BJ (cell line): ENCODE results near the gene ZNF232. TPM values are rescaled to one million over a fixed set of nuclear protein-coding genes. Genes with fewer than 3 reads are reported as not detected.

Experiments used
- CTCF ChIA-PET: fragments of 350-600 bp; formaldehyde crosslinking; extraction: SDS; loops from one replicate; lab custom pipeline; 2021; ENCODE audit warnings: antibody characterized with exemption, inconsistent platforms; lab: Yijun Ruan, JAX
- POLR2A ChIA-PET: fragments of 300-600 bp; sonication (Branson Sonifier 250); formaldehyde crosslinking; extraction: SDS; loops from one replicate; lab custom pipeline; 2021; ENCODE audit warnings: antibody characterized with exemption; lab: Charles Lee
- DNase-seq: peaks from one replicate; pipeline ENCODE4 v3.0.0-alpha.2; 2011; ENCODE audit warnings: low read depth
- H3K27me3 ChIP-seq: 2 replicates; pipeline ENCODE4 v1.6.0; 2011; ENCODE audit warnings: low read length; ENCODE audit not compliant: control insufficient read depth, insufficient read depth
- H3K36me3 ChIP-seq: 2 replicates; pipeline ENCODE4 v1.5.1; 2011; ENCODE audit warnings: low read length; ENCODE audit not compliant: control insufficient read depth, insufficient read depth
- H3K4me3 ChIP-seq: 2 replicates; pipeline ENCODE4 v1.5.1; 2011; ENCODE audit warnings: low read depth, mild to moderate bottlenecking, control low read depth, low read length
- polyA plus RNA-seq: library from polyadenylated mRNA; depleted of rRNA; stranded (reverse); fragments of >200 nt; gene quantifications from 2 replicates; pipeline ENCODE4 v1.2.3, GENCODE V29; 2011; rRNA removed
- small RNA-seq: library from RNA; depleted of rRNA; stranded (forward); fragments of <200 nt; gene quantifications from one replicate; pipeline ENCODE3, GENCODE V24; 2012; ENCODE audit warnings: low replicate concordance, low read depth; ENCODE audit not compliant: insufficient read length
- TF ChIP-seq, protein P1 (sequence below): IDR thresholded peaks from 2 replicates; pipeline ENCODE4 v1.5.1; 2011; ENCODE audit warnings: low read depth, mild to moderate bottlenecking, control low read depth, inconsistent platforms, low read length, moderate library complexity; ENCODE audit not compliant: insufficient read depth

Gene ZNF232
- polyA plus RNA-seq, 1 experiment, result 3.1 TPM

- TF ChIP-seq, protein P1, sequence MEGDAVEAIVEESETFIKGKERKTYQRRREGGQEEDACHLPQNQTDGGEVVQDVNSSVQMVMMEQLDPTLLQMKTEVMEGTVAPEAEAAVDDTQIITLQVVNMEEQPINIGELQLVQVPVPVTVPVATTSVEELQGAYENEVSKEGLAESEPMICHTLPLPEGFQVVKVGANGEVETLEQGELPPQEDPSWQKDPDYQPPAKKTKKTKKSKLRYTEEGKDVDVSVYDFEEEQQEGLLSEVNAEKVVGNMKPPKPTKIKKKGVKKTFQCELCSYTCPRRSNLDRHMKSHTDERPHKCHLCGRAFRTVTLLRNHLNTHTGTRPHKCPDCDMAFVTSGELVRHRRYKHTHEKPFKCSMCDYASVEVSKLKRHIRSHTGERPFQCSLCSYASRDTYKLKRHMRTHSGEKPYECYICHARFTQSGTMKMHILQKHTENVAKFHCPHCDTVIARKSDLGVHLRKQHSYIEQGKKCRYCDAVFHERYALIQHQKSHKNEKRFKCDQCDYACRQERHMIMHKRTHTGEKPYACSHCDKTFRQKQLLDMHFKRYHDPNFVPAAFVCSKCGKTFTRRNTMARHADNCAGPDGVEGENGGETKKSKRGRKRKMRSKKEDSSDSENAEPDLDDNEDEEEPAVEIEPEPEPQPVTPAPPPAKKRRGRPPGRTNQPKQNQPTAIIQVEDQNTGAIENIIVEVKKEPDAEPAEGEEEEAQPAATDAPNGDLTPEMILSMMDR, result no peak
- ChIA-PET POLR2A (no interaction called here), CTCF (no interaction called here)
- Histone ChIP-seq H3K27me3 (peaks cover 3% of the 10 kb centered on the region; the same call in 1 of the 2 replicates), H3K4me3 (no peak overlapping the region), H3K36me3 (no peaks in the 10 kb centered on the region)
- no peak for DNase-seq
These were observed 42.0 kb downstream of the ZNF232 start for GRCh38 chr17:5069724-5070123.

- ChIA-PET POLR2A (no interaction called here), CTCF (interaction anchor here (0.8 kb wide), 1 partner anchor 38 kb away, joined by 3 read pairs; no protein-coding TSS in a partner anchor)
- TF ChIP-seq, protein P1, result no peak
- no peak overlapping the region for H3K4me3 ChIP-seq
- no peak for DNase-seq
- peaks cover 5% of the 10 kb centered on the region; the same call in 1 of the 2 replicates for H3K27me3 ChIP-seq
- no peaks in the 10 kb centered on the region for H3K36me3 ChIP-seq
These were observed 43.4 kb downstream of the ZNF232 start for GRCh38 chr17:5068236-5068635.

DNA sequence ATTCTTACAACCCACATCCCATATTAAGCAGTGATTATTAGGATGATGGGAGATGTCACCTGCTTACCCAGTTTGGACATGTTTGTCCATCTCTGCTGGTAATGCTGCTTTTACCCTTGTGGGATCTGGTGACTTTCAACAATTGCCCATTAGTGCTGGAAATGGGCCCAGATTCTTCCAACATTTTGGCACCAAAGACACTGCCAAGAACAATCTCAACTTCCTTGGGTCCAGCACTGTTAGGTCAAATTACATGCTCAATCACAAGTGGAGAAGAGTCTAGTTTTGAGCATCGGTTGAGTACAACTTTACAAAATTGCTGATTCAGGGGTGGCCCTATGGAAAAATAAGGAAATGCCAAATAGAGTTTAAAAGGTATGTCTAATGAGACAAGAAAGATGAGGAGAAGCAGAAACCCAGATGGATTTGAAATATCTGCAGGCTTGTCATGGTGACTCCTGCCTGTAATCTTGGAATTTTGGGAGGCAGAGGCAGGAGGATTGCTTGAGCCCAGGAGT lies 46.4 kb downstream of the ZNF232 start:
- DNase-seq, result no peak
- Histone ChIP-seq H3K36me3 (no peaks in the 10 kb centered on the region), H3K4me3 (no peak overlapping the region), H3K27me3 (peaks cover 6% of the 10 kb centered on the region; the same call in 1 of the 2 replicates)
- TF ChIP-seq, protein P1, result no peak
- ChIA-PET POLR2A (no interaction called here), CTCF (no interaction called here)

Small RNA genes lying within 50 kb of the gene (small RNA-seq; reads per million reads assigned to genes)
- not detected for gene AC012146.4

Other genes with a start within 250 kb of the ZNF232 start
- 3.3 and 4.5 TPM in 2 replicates for gene C17orf107, start 212.3 kb downstream of the ZNF232 start, polyA plus RNA-seq
- 0.18 and 0.36 TPM in 2 replicates for gene CHRNE, start 208.8 kb downstream of the ZNF232 start, polyA plus RNA-seq
- gene GP1BA, start 179.6 kb downstream of the ZNF232 start, polyA plus RNA-seq, result not detected in 2 replicates
- gene SLC25A11, start 171.8 kb downstream of the ZNF232 start, polyA plus RNA-seq, result 38.5 and 70.7 TPM in 2 replicates
- gene RNF167, start 171.6 kb downstream of the ZNF232 start, polyA plus RNA-seq, result 69.9 and 73.5 TPM in 2 replicates
- 1,656 and 1,791 TPM in 2 replicates for gene PFN1, start 163.3 kb downstream of the ZNF232 start, polyA plus RNA-seq
- gene ENO3, start 160.8 kb downstream of the ZNF232 start, polyA plus RNA-seq, result 3.8 and 5.9 TPM in 2 replicates
- gene SPAG7, start 144.1 kb downstream of the ZNF232 start, polyA plus RNA-seq, result 85.3 and 85.8 TPM in 2 replicates
- 40.6 and 65.6 TPM in 2 replicates for gene CAMTA2, start 124.2 kb downstream of the ZNF232 start, polyA plus RNA-seq
- 0.55 and 1.3 TPM in 2 replicates for gene INCA1, start 114.4 kb downstream of the ZNF232 start, polyA plus RNA-seq
- 72.8 and 81.6 TPM in 2 replicates for gene KIF1C, start 113.9 kb downstream of the ZNF232 start, polyA plus RNA-seq
- 0.13 and 0.23 TPM in 2 replicates for gene SLC52A1, start 76.5 kb downstream of the ZNF232 start, polyA plus RNA-seq
- 2.0 and 3.7 TPM in 2 replicates for gene ZFP3, start 33.4 kb downstream of the ZNF232 start, polyA plus RNA-seq
- 0.01 TPM in 1 of 2 replicates, not detected in the other for gene USP6, start 4.2 kb upstream of the ZNF232 start, polyA plus RNA-seq
- 3.1 and 4.1 TPM in 2 replicates for gene ZNF594, start 80.0 kb upstream of the ZNF232 start, polyA plus RNA-seq
- not detected in 2 replicates for gene SCIMP, start 123.0 kb upstream of the ZNF232 start, polyA plus RNA-seq
- gene RABEP1, start 170.4 kb upstream of the ZNF232 start, polyA plus RNA-seq, result 14.9 and 29.1 TPM in 2 replicates